MM.1S (cell line): ENCODE measurements around the gene RAB6C.
"Not testable (repeated sequence)": the region's sequence is repeated elsewhere in the genome, so short reads cannot be mapped to it uniquely, and the experiment has no call there.

ENCODE experiments used
- CTCF ChIP-seq: fragments of 300-600 bp; sonication (generic); IDR thresholded peaks from 2 replicates; pipeline ENCODE4 v1.5.1; 2016; ENCODE audit warnings: antibody characterized with exemption, low read length, mixed read lengths
- EZH2phosphoT487 ChIP-seq: fragments of 300-600 bp; sonication (generic); IDR thresholded peaks from 2 replicates; pipeline ENCODE4 v1.6.1; 2018; ENCODE audit warnings: antibody characterized with exemption, low read length

DNA sequence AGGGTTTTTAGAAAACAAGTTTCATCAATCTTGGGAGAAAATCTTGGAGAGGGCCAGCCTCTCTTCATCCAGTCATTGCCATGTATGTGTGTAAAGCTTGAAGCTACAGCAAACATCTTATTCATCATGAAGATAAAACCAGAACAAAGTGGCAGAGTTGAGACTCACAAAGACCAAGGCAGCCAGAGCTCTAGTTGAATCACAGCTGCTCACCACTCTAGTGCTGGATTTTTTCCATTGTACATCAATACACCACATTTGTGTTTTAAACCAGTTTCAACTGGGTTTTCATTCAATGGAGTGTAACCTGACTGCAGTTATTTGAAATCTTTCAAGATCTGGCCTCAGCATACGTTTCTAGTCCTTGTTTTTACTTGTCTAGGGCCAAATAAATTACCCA lies 40.6 kb downstream of the RAB6C start:
- not testable (repeated sequence) for TF ChIP-seq CTCF, EZH2phosphoT487
